ENCODE results near the gene RSBN1L.

- TF ChIP-seq CTCF (IDR thresholded peaks at IDR 0.05) (no peak), POLR2A (IDR thresholded peaks at IDR 0.05) (no peak)
These were observed 50.0 kb downstream of the RSBN1L start for GRCh38 chr7:77746164-77746823.
